B cell (primary cell): ENCODE results near the gene MACROH2A1. TPM values are rescaled to one million over a fixed set of nuclear protein-coding genes. Genes with fewer than 3 reads are reported as not detected.

Experiments used
- ATAC-seq: fragments of 200-7000 bp; cut with Tn5 transposase; one replicate; pipeline ENCODE4 v1.10.0; 2021; ENCODE audit warnings: low read depth, mild to moderate bottlenecking, moderate number of reproducible peaks, moderate library complexity
- CTCF ChIA-PET: fragments of 350-600 bp; sonication (Branson Sonifier 250); formaldehyde crosslinking; loops from one replicate; lab custom pipeline; 2021; ENCODE audit warnings: antibody characterized with exemption, inconsistent platforms; lab: Charles Lee
- POLR2A ChIA-PET: fragments of 350-600 bp; sonication (Branson Sonifier 250); formaldehyde crosslinking; loops from one replicate; lab custom pipeline; 2021; ENCODE audit warnings: antibody characterized with exemption; lab: Charles Lee
- DNase-seq: peaks from one replicate; pipeline ENCODE4 v3.0.0; 2013
- H2AFZ ChIP-seq: 2 replicates; pipeline ENCODE4 v1.6.1; 2012; ENCODE audit warnings: mild to moderate bottlenecking, low read depth, low read length; ENCODE audit not compliant: insufficient read depth, poor library complexity, severe bottlenecking
- H3K27ac ChIP-seq, 2 donors: 1 replicate in 1 of 2; 2 replicates in 1 of 2; pipeline ENCODE4 v1.5.1; 2012 to 2013; ENCODE audit warnings: low read length in 2 of 2, mild to moderate bottlenecking in 2 of 2, moderate library complexity in 1 of 2
- H3K27me3 ChIP-seq, 4 experiments: fragments of 200-600 bp in 1 of 4; sonication (generic) in 1 of 4; replicated peaks in 1 of 4; 1 replicate in 2 of 4; 2 replicates in 2 of 4; pipeline versions ENCODE4 v1.6.1 to v1.7.0; 2013 to 2016; ENCODE audit warnings: low read length in 3 of 4, mild to moderate bottlenecking in 2 of 4, mixed read lengths in 1 of 4, moderate library complexity in 1 of 4; ENCODE audit not compliant: insufficient read depth in 4 of 4, control insufficient read depth in 3 of 4; ENCODE audit errors: control extremely low read depth in 1 of 4
- H3K36me3 ChIP-seq, 2 experiments: replicated peaks in 1 of 2; 1 replicate in 1 of 2; 2 replicates in 1 of 2; pipeline versions ENCODE4 v1.6.1 to v1.7.1; 2013; ENCODE audit warnings: low read length in 1 of 2; ENCODE audit not compliant: insufficient read depth in 2 of 2, control insufficient read depth in 1 of 2; ENCODE audit errors: control extremely low read depth in 1 of 2, extremely low read depth in 1 of 2
- H3K4me1 ChIP-seq, 2 donors: fragments of 200-600 bp in 1 of 2; sonication (generic) in 1 of 2; 1 replicate in 1 of 2; 2 replicates in 1 of 2; pipeline versions ENCODE4 v1.5.1 to v1.6.1; 2013 to 2017; ENCODE audit warnings: low read length in 2 of 2; ENCODE audit not compliant: control insufficient read depth in 2 of 2, insufficient read depth in 2 of 2
- H3K4me2 ChIP-seq: replicated peaks from 2 replicates; pipeline ENCODE3; 2012; ENCODE audit warnings: mild to moderate bottlenecking, low read depth, low read length; ENCODE audit not compliant: poor library complexity, severe bottlenecking
- H3K4me3 ChIP-seq, 5 experiments: fragments of 200-600 bp in 1 of 5; sonication (generic) in 1 of 5; 1 replicate in 3 of 5; 2 replicates in 2 of 5; pipeline versions ENCODE4 v1.5.1 to v1.7.0; 2011 to 2016; ENCODE audit warnings: low read length in 4 of 5, mild to moderate bottlenecking in 4 of 5, low read depth in 2 of 5, control low read depth in 1 of 5, moderate library complexity in 1 of 5; ENCODE audit not compliant: insufficient read depth in 1 of 5; ENCODE audit errors: control extremely low read depth in 1 of 5, extremely low read depth in 1 of 5
- H3K79me2 ChIP-seq: fragments of 200-600 bp; sonication (generic); one replicate; pipeline ENCODE4 v1.6.0; 2016; ENCODE audit warnings: low read length; ENCODE audit not compliant: control insufficient read depth, insufficient read depth
- H3K9ac ChIP-seq: fragments of 200-600 bp; sonication (generic); 2 replicates; pipeline ENCODE4 v1.6.1; 2017; ENCODE audit warnings: mild to moderate bottlenecking, low read length, moderate library complexity
- H3K9me3 ChIP-seq, 3 donors: one replicate each; pipeline versions ENCODE4 v1.6.1 to v1.7.1; 2013; ENCODE audit warnings: low read length in 2 of 3; ENCODE audit not compliant: control insufficient read depth in 2 of 3, insufficient read depth in 1 of 3; ENCODE audit errors: control extremely low read depth in 1 of 3
- H4K20me1 ChIP-seq: 2 replicates; pipeline ENCODE4 v1.6.0; 2012; ENCODE audit warnings: mild to moderate bottlenecking, low read length; ENCODE audit not compliant: insufficient read depth, control insufficient read depth, poor library complexity, severe bottlenecking
- H3K27ac Mint-ChIP-seq: one replicate; pipeline ENCODE4 v1.8.0; 2021; ENCODE audit warnings: mixed read lengths
- H3K27me3 Mint-ChIP-seq: one replicate; pipeline ENCODE4 v1.8.0; 2021; ENCODE audit warnings: mixed read lengths
- H3K4me1 Mint-ChIP-seq: one replicate; pipeline ENCODE4 v1.8.0; 2021; ENCODE audit warnings: mixed read lengths
- H3K4me3 Mint-ChIP-seq: one replicate; pipeline ENCODE4 v1.8.0; 2021; ENCODE audit warnings: mixed read lengths
- H3K9me3 Mint-ChIP-seq: one replicate; pipeline ENCODE4 v1.8.0; 2022; ENCODE audit warnings: mixed read lengths; ENCODE audit not compliant: insufficient read depth
- EZH2 ChIP-seq: IDR thresholded peaks from 2 replicates; pipeline ENCODE4 v1.6.1; 2012; ENCODE audit warnings: borderline replicate concordance, low read depth, mild to moderate bottlenecking, moderate library complexity, low read length; ENCODE audit not compliant: insufficient read depth, poor library complexity, severe bottlenecking
- WGBS: methylation state at CpG from one replicate; pipeline ENCODE4 v1.1.5; 2013; ENCODE audit warnings: missing lambda C conversion rate; ENCODE audit not compliant: insufficient coverage; 5-methylcytosine and 5-hydroxymethylcytosine counted together
- intact Hi-C: fragments of 100-400 bp; cut with micrococcal nuclease; formaldehyde crosslinking; loops from one replicate; pipeline ENCODE4 v1.10.0; 2022
- polyA plus RNA-seq: library from polyadenylated mRNA; depleted of rRNA; stranded (reverse); fragments of >200 nt; gene quantifications from 2 replicates; pipeline ENCODE4 v1.2.3, GENCODE V29; 2012
- total RNA-seq, 2 donors: library from RNA; stranded (reverse); fragments of 120-200 nt in 1 of 2; gene quantifications; 1 replicate in 1 of 2; 2 replicates in 1 of 2; pipeline versions ENCODE4 v1.2.3 to v1.2.4, GENCODE V29; 2013 to 2022
- TF ChIP-seq, protein P1 (sequence below): fragments of 200-600 bp; IDR thresholded peaks from one replicate; pipeline ENCODE4 v1.8.0; 2022; ENCODE audit warnings: antibody characterized with exemption, mild to moderate bottlenecking

MACROH2A1 gene
- total and polyA plus RNA-seq, 2 donors (not counting 1 experiment from before 2014, with no cell fraction given): 80.1 to 99.7 TPM

DNA sequence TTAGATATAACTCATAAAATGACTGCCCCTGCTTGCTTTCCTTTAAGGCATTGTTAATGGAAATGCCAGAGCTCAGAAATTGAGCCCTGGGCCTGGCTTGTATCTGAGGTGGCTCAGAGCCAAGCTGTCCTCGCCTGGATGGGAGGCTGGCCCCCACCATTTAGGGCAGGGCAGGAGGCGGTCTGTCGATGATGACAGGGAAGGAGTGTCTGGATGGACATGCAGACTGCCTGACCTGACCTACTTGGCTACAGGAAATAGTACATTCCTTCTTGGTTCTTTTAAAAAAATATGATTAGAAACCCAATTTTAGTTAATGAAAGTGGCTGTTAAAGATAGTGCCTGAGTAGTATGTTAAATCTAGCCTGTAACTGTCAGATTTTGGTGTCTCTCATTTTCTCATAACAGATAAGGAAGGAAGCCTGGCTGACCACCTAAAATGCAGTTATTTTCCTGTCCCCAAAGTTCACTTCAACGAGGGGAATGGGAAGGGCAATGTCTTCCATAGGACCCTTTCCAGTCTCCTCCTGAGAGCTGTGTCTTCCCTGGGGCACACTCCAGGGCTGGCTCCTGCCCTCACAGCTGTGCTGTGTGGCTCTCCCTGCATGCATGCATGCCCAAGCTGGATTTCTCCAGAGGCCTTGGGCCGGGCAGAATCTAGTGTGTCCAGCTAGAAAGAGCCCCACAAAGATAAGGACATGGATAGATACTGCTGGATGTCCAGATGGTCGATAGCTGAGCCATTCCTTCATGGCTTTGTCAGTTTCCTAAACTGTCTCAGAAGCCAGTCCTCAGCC, 42.3 kb downstream of the MACROH2A1 start:
- no peaks in the 10 kb centered on the region for H3K4me1 ChIP-seq
- no peak for DNase-seq
- no peak overlapping the region for H3K4me3 Mint-ChIP-seq
- no peak overlapping the region for H3K4me3 ChIP-seq
- WGBS: 69% methylated on average over 3 of the region's 6 CpGs
- ChIA-PET POLR2A (no interaction called here), CTCF (no interaction called here)
- no peaks in the 10 kb centered on the region for H3K27me3 Mint-ChIP-seq
- no peaks in the 10 kb centered on the region for H3K79me2 ChIP-seq
- no peak overlapping the region for H3K27ac Mint-ChIP-seq
- no peak overlapping the region for H3K27ac ChIP-seq
- no peaks in the 10 kb centered on the region for H3K9me3 ChIP-seq
- H3K9me3 Mint-ChIP-seq: no peaks in the 10 kb centered on the region
- H3K9ac ChIP-seq: no peak overlapping the region
- TF ChIP-seq EZH2: no peak
- TF ChIP-seq, protein P1, sequence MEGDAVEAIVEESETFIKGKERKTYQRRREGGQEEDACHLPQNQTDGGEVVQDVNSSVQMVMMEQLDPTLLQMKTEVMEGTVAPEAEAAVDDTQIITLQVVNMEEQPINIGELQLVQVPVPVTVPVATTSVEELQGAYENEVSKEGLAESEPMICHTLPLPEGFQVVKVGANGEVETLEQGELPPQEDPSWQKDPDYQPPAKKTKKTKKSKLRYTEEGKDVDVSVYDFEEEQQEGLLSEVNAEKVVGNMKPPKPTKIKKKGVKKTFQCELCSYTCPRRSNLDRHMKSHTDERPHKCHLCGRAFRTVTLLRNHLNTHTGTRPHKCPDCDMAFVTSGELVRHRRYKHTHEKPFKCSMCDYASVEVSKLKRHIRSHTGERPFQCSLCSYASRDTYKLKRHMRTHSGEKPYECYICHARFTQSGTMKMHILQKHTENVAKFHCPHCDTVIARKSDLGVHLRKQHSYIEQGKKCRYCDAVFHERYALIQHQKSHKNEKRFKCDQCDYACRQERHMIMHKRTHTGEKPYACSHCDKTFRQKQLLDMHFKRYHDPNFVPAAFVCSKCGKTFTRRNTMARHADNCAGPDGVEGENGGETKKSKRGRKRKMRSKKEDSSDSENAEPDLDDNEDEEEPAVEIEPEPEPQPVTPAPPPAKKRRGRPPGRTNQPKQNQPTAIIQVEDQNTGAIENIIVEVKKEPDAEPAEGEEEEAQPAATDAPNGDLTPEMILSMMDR: no peak
- no peak for ATAC-seq
- H3K4me2 ChIP-seq: no peak overlapping the region
- H4K20me1 ChIP-seq: no peaks in the 10 kb centered on the region
- no peak overlapping the region for H2AFZ ChIP-seq
- no peaks in the 10 kb centered on the region for H3K4me1 Mint-ChIP-seq
- no peaks in the 10 kb centered on the region for H3K27me3 ChIP-seq
- H3K36me3 ChIP-seq: peaks cover 0 to 66% of the 10 kb centered on the region in 2 experiments
- intact Hi-C loops: no loop called here

DNA sequence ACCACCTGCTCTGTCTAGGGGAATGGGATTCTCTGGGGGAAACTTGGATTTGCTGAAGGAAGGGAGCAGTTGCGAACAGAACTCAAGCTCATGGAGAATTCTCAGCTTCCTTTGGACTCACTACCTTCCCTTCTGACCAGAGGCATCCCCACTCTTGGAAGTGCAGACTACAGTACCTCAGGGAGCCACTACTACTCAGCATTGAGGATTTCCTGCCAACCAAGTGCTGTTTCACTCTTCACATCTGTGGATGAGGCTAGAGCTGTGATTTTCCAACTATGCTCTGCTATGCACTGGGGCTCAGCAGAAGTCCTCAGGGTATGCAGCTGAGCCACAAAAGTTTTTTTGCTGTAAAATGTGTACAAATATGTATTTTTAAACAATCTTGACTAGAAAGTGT, 43.9 kb downstream of the MACROH2A1 start:
- H3K27me3 Mint-ChIP-seq: no peaks in the 10 kb centered on the region
- intact Hi-C loops: no loop called here
- Histone ChIP-seq H3K4me2 (no peak overlapping the region), H4K20me1 (no peaks in the 10 kb centered on the region), H3K27me3 (no peaks in the 10 kb centered on the region), H3K9ac (no peak overlapping the region), H3K4me1 (no peaks in the 10 kb centered on the region), H3K9me3 (no peaks in the 10 kb centered on the region), H3K79me2 (no peaks in the 10 kb centered on the region), H3K36me3 (peaks cover 0 to 60% of the 10 kb centered on the region in 2 experiments), H2AFZ (no peak overlapping the region), H3K27ac (no peak overlapping the region), H3K4me3 (no peak overlapping the region)
- no peak overlapping the region for H3K4me3 Mint-ChIP-seq
- no CpG with 5 or more reads among the region's 1 CpG for WGBS
- no peak for TF ChIP-seq EZH2
- TF ChIP-seq, protein P1: no peak
- no peaks in the 10 kb centered on the region for H3K9me3 Mint-ChIP-seq
- ChIA-PET POLR2A (no interaction called here), CTCF (no interaction called here)
- no peaks in the 10 kb centered on the region for H3K4me1 Mint-ChIP-seq
- H3K27ac Mint-ChIP-seq: no peak overlapping the region
- no peak for ATAC-seq
- no peak for DNase-seq
